Endodermal cell (in vitro differentiated cells): ENCODE measurements around the gene TXNDC12. TPM values are rescaled to one million over a fixed set of nuclear protein-coding genes. Genes with fewer than 3 reads are reported as not detected.

ENCODE experiments used
- DNase-seq: peaks from one replicate; pipeline ENCODE4 v3.0.0-alpha.2; 2017
- H3K27ac ChIP-seq: 2 replicates; pipeline ENCODE4 v1.5.1; 2013; ENCODE audit warnings: mild to moderate bottlenecking, low read depth, low read length, moderate library complexity
- H3K27me3 ChIP-seq: 2 replicates; pipeline ENCODE4 v1.6.1; 2013; ENCODE audit warnings: mild to moderate bottlenecking, low read length, moderate library complexity; ENCODE audit not compliant: insufficient read depth, control insufficient read depth, poor library complexity, severe bottlenecking
- H3K36me3 ChIP-seq: 2 replicates; pipeline ENCODE4 v1.7.0; 2013; ENCODE audit warnings: mild to moderate bottlenecking, low read length, moderate library complexity; ENCODE audit not compliant: control insufficient read depth, insufficient read depth
- H3K4me1 ChIP-seq: one replicate; pipeline ENCODE4 v1.7.0; 2013; ENCODE audit warnings: low read length; ENCODE audit not compliant: control insufficient read depth, insufficient read depth
- H3K4me3 ChIP-seq: 2 replicates; pipeline ENCODE4 v1.5.1; 2013; ENCODE audit warnings: mild to moderate bottlenecking, low read length, moderate library complexity
- H3K9ac ChIP-seq: 2 replicates; pipeline ENCODE4 v1.6.1; 2013; ENCODE audit warnings: mild to moderate bottlenecking, low read length, moderate library complexity; ENCODE audit not compliant: poor library complexity, severe bottlenecking; ENCODE audit errors: extremely low read depth
- H3K9me3 ChIP-seq: 2 replicates; pipeline ENCODE4 v1.6.1; 2013; ENCODE audit warnings: mild to moderate bottlenecking, low read length, moderate library complexity; ENCODE audit not compliant: control insufficient read depth
- H3K27ac Mint-ChIP-seq: 2 replicates; pipeline ENCODE4 v1.8.0; 2020; ENCODE audit warnings: mixed read lengths
- H3K27me3 Mint-ChIP-seq: 2 replicates; pipeline ENCODE4 v1.8.0; 2021; ENCODE audit warnings: mild to moderate bottlenecking, mixed read lengths; ENCODE audit not compliant: insufficient read depth
- H3K36me3 Mint-ChIP-seq: 2 replicates; pipeline ENCODE4 v1.8.0; 2020; ENCODE audit warnings: low read depth, mixed read lengths
- H3K4me1 Mint-ChIP-seq: 2 replicates; pipeline ENCODE4 v1.8.0; 2020; ENCODE audit warnings: mixed read lengths
- H3K4me3 Mint-ChIP-seq: 2 replicates; pipeline ENCODE4 v1.8.0; 2020; ENCODE audit warnings: mild to moderate bottlenecking, moderate library complexity, mixed read lengths
- H3K9me3 Mint-ChIP-seq: 2 replicates; pipeline ENCODE4 v1.8.0; 2020; ENCODE audit warnings: mild to moderate bottlenecking, mixed read lengths
- CTCF ChIP-seq: fragments of 200-600 bp; sonication (generic); conservative IDR thresholded peaks from 2 replicates; pipeline ENCODE4 v1.5.0; 2021; ENCODE audit warnings: antibody characterized with exemption, mild to moderate bottlenecking
- WGBS, 2 experiments: methylation state at CpG; one replicate each; pipeline versions ENCODE4 v1.1.5 to v1.1.7; 2013; ENCODE audit warnings: missing lambda C conversion rate in 2 of 2, mixed read lengths in 1 of 2; ENCODE audit not compliant: insufficient coverage in 1 of 2, insufficient read length in 1 of 2; 5-methylcytosine and 5-hydroxymethylcytosine counted together
- total RNA-seq, 2 donors: library from RNA; stranded (reverse); fragmentation: NEBNext Ultra II Directional in 1 of 2; extraction: Animal tissue kit (Norgen Biotek cat#: 25700) in 1 of 2; gene quantifications; 2 replicates in 1 of 2; 3 replicates in 1 of 2; pipeline ENCODE4 v1.2.1, GENCODE V29; 2021

The TXNDC12 gene
- total RNA-seq, 2 donors from 2014 or later = 77.2 to 99.6 TPM

DNA sequence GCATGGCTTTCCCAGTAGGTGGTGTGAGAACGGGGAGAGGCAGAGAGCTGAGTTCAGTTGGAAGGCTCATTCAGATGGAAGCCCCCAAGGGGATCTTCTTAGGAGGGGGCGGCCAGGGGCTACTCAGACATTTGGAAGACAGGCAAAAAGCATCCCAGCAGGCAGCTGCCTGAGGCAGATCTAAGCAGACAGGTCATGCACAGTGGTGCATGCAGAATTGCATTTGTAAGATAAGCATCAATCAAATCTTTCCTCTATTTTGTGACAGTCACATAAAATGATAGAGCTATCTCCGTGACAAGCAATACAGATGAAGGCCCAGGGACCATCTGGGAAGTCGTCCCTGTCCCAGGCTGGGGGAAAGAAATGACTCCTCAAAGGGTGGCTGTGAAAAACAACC, 68.3 kb downstream of the TXNDC12 start:
- no peak for DNase-seq
- H3K4me1 ChIP-seq = peaks cover 3% of the 10 kb centered on the region
- peak overlapping the region; percentile 4 for H3K27ac ChIP-seq
- Mint-ChIP-seq H3K27ac (no peak overlapping the region), H3K9me3 (no peaks in the 10 kb centered on the region), H3K4me1 (peaks cover 20% of the 10 kb centered on the region), H3K4me3 (no peak overlapping the region), H3K27me3 (peaks cover 8% of the 10 kb centered on the region), H3K36me3 (peaks cover 28% of the 10 kb centered on the region)
- TF ChIP-seq CTCF = no peak
- 70 to 85% methylated on average over 3 to 4 of the region's 4 CpGs for WGBS, 2 experiments
- peaks cover 15% of the 10 kb centered on the region for H3K36me3 ChIP-seq
- H3K27me3 ChIP-seq = peaks cover under 1% of the 10 kb centered on the region
- no peaks in the 10 kb centered on the region for H3K9me3 ChIP-seq
- no peak overlapping the region for H3K9ac ChIP-seq
- H3K4me3 ChIP-seq = no peak overlapping the region

DNA sequence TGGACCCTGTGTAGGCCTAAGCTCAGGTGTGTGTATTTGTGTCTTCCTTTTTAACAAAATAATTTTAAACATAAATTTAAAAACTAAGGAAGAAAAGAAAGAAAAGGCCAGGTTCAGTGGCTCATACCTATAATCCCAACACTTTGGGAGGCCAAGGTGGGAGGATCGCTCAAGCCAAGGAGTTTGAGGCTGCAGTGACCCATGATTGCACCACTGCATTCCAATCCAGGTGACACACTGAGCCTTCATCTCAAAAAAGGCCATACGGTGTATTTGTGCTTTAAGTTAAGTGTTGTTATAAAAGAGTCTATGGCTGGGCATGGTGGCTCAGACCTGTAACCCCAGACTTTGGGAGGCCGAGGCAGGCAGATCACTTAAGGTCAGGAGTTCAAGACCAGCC, 72.8 kb downstream of the TXNDC12 start:
- Histone ChIP-seq H3K9me3 (no peaks in the 10 kb centered on the region), H3K4me3 (no peak overlapping the region), H3K27me3 (no peaks in the 10 kb centered on the region), H3K4me1 (no peaks in the 10 kb centered on the region), H3K36me3 (peaks cover 18% of the 10 kb centered on the region), H3K27ac (no peak overlapping the region), H3K9ac (no peak overlapping the region)
- Mint-ChIP-seq H3K36me3 (peaks cover 46% of the 10 kb centered on the region), H3K4me1 (peaks cover 17% of the 10 kb centered on the region), H3K4me3 (no peak overlapping the region), H3K27me3 (no peaks in the 10 kb centered on the region), H3K9me3 (no peaks in the 10 kb centered on the region), H3K27ac (no peak overlapping the region)
- WGBS, 2 experiments = 95 to 100% methylated on average over 2 to 3 of the region's 3 CpGs
- TF ChIP-seq CTCF = no peak
- DNase-seq = no peak

- Mint-ChIP-seq H3K4me3 (no peak overlapping the region), H3K36me3 (peaks cover 46% of the 10 kb centered on the region), H3K9me3 (no peaks in the 10 kb centered on the region), H3K4me1 (peaks cover 18% of the 10 kb centered on the region), H3K27ac (no peak overlapping the region), H3K27me3 (no peaks in the 10 kb centered on the region)
- no peaks in the 10 kb centered on the region for H3K27me3 ChIP-seq
- no peak overlapping the region for H3K9ac ChIP-seq
- no peak for TF ChIP-seq CTCF
- peaks cover 18% of the 10 kb centered on the region for H3K36me3 ChIP-seq
- WGBS, 2 experiments = 90% methylated on average over 1 of the region's 1 CpG; no CpG with 5 or more reads in 1 of the 2 experiments
- no peaks in the 10 kb centered on the region for H3K9me3 ChIP-seq
- no peaks in the 10 kb centered on the region for H3K4me1 ChIP-seq
- no peak overlapping the region for H3K4me3 ChIP-seq
- H3K27ac ChIP-seq = no peak overlapping the region
- no peak for DNase-seq
Measured at GRCh38 chr1:51981555-51981954, 73.4 kb downstream of the TXNDC12 start.
